NCI-H345 treated with DMSO at 0.1 percent for 48 hours (cell line): ENCODE results near the gene SHC3.
A peak's percentile ranks its signal among the peaks of the same experiment; 100 is the strongest.

Source experiments
- DNase-seq: peaks from one replicate; lab custom pipeline; 2025; ENCODE audit not compliant: unreplicated experiment; lab: John Stamatoyannopoulos, UW

SHC3 gene

GRCh38 chr9:89187541-89187940 is 8.9 kb upstream of the SHC3 start:
- DNase-seq, result no peak

GRCh38 chr9:89186960-89187359 is 8.3 kb upstream of the SHC3 start:
- no peak for DNase-seq

GRCh38 chr9:89185980-89186379 is 7.4 kb upstream of the SHC3 start:
- no peak for DNase-seq

DNA sequence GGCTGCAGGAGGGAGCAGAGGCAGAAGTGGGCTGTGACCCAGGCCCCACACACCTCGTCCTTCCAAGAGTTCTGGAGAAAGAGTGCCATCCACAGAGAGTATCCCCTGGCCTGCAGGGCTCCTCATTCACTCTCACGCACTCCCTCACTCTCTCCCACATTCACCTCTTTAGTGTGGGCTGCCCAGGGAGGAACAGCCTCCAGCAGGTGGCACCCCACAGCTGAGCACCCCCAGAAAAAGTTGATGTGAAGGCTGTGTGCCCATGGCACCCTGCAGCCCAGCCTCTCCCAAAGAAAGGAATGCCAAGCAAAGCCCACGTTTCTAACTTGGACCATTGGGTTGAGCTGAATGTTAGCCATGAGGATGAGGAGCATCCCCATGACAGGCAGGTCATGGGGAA is 4.5 kb upstream of the SHC3 start:
- DNase-seq, result no peak

- DNase-seq, result no peak
These were observed 3.8 kb upstream of the SHC3 start for GRCh38 chr9:89182369-89182768.

DNA sequence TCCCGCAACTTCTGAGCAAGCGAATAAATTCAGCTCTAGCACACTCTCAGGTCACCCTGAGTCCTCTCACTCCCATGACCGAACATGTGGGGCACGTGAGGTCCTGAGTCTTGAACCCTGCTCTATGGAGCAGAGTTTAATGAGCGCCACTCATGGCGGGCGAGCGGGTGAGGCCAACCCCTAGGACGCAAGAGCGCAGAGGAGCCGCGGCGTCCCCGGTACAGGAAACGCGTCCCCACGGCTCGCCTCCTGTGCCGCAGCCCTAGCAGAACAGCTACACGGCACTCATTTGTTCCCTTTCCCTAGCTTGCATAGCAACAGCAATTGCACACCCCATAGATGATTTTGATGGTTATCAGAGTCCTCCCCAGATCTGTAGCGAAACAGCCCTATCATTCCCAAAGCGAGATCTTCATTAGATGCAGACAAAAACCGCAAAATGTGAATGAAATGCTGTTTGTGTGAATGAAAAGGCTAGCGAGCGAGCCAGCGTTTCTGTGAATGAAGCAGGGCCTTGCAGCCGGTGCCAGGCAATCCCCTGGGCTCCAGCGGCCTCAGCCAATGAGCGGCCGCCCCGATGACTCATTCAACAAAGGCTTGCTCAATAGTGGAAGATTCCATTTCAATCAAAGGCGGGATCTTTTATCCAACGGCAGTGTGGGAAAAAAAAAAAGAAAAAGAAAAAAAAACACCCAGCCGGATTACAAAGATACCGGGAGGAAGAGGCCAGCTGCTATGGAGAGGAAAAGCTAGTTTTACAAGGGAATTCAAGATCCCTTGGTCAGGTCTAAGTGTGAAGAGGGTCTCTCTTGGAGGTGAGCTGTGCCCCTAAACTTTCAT is 1.5 kb upstream of the SHC3 start:
- DNase-seq, result peak; percentile 82

- DNase-seq, result no peak
These were observed 899 bp upstream of the SHC3 start for GRCh38 chr9:89179540-89179894.

DNA sequence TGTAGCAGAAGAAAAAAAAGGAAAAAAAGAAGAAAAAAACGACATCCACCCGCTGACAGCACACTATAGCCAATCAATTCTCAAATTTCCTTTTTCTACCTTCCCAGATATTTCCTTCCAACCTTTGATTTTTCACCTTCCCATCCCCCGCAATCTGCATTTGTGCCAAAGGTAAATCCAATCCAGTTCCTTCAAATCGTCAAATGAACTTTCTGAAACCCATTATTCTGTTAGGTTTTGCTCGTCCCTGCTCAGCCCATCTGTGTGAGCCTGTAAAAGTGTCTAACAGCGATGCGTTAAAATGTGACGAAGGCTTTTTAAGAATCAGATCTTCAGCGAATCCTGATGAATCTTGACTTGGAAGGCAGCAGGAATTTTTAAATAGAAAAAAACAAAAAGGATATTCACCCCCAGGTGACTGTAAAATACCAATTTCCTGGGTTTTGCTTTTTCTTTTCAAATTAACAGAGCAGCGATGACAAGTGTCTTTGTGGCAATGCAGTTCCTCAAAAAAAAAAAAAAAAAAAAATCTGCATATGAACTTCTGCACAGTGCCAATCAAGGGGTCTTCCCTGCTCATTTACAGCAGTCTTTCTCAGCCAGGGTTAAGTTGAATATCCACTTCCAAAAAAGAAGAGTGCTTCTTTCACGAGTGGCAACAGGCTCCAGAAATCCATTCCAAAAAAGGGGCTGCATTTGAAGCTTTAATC is 367 bp upstream of the SHC3 start:
- DNase-seq, result peak; percentile 2

- DNase-seq, result no peak
These were observed 1.3 kb downstream of the SHC3 start for GRCh38 chr9:89177012-89177943.

- DNase-seq, result no peak
These were observed 2.8 kb downstream of the SHC3 start for GRCh38 chr9:89175828-89176261.

DNA sequence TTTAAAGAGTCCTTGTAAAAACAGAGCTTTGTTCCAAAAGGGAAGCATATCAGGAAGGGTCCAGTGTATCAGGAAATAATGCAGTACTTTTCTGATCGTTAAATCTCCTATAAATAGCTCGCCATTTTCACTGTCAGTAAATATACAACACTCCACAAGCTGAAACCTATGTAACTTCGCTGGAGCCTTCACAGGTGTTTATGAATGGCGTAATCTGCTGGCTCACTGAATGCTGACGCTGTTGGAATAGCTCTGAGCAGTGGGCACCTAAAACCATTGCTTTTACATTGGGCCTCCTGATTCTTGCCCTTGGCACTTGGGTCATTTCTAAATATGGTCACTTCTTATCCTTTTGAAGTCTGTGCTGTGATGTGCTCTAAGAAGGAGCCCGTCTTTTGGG is 4.3 kb downstream of the SHC3 start:
- no peak for DNase-seq

GRCh38 chr9:89173072-89173471 is 5.5 kb downstream of the SHC3 start:
- DNase-seq, result no peak

GRCh38 chr9:89172398-89172797 is 6.2 kb downstream of the SHC3 start:
- DNase-seq, result no peak

DNA sequence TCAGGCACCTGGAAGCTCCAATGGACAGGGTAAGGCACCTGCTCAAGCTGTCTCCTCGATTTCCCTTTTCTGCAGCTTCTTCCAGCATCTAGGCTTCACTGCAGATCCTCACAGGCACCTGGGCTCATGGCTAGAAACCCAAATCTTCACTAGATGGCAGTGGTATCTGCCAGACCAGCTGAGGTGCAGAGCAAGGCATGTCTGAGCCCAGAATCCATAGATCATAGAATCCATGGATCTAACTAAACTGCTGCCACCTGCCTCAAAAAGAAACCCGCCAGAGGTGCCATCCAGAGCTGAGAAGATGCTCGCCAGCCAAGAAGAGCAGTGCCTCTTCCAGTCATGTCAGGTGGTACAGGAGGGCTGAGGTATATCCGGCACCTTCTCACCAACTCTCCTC is 6.9 kb downstream of the SHC3 start:
- no peak for DNase-seq

DNA sequence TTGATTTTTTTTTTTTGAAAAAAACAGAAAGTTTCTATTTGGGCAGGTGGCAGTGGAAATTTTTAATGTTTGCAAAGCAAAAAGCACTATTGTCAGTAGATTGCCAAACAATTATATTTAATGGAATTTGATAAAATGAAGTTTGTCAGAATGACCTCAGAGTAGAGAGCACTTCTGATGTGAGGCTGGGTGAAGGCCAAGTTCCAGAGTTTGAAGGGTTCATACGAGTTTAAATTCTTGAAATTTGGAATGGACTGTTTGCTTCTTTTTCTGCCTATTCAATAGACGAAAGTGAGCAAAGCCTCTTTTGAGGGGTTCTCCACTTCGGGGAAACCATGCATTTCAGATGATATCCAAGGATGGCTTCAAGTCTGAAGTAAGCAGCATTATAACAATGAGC is 7.4 kb downstream of the SHC3 start:
- no peak for DNase-seq

DNA sequence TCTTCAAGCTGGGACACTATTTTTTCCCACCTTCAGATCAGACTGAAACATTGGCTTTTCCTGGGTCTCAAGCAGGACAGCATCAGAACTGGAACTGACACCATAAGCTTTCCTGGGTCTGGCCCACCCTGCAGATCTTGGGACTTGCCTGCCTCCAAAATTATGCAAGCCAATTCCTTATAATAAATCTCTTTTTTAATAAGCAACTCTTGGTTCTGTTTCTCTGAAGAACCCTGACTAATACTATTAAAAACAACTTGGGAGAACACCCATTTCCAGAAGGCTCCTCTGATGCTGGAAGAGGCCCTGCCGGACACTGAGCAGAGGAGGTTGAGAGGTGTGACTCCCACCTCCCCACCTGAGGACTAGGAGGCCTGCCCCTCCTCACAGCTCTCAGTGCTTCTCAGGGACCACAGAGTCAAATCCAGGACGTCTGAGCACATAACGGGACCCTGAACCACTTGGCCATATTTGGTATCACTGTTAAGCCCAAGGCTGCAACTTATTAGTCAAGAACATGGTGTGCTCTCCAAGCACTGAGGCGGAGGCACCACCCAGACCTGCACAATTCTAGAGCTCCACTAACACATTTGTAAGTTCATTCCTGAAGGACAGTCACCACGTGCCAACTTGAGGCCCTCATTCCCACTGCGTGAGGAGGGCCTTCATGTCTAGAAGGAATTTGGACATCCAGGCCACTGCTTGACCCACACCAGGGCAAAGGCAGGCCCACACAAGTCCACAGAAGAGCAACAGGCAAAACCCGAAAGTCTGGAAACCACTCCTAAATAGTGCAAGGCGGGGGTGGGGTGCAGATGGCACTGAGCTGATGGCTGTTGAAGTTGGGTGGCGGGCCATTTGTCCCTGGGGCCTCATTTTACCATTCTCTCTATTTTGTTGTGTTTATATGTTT is 9.5 kb downstream of the SHC3 start:
- no peak for DNase-seq

GRCh38 chr9:89167788-89168187 is 10.8 kb downstream of the SHC3 start:
- no peak for DNase-seq

DNA sequence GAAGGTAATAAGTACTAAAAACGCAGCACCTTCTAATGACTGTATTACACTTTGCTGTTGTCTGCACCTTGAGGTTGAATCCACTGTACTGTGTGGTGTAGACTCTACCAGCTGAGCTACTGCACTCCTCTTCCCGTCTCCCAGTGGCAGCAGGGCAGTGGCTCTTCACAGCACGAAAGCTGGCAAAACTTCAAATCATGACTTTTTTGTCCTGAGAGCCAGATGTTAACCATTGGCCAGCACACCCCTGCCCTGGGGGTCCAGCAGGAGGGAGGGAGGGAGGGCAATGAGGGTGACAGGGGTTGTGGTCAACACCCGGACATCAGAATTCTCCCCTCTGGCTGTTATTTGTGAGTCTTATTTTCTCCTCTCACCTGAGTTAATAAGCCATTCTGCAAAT is 11.8 kb downstream of the SHC3 start:
- no peak for DNase-seq

- no peak for DNase-seq
These were observed 12.7 kb downstream of the SHC3 start for GRCh38 chr9:89165880-89166279.

- DNase-seq, result no peak
These were observed 13.3 kb downstream of the SHC3 start for GRCh38 chr9:89165341-89165740.
